Activated CD8-positive, alpha-beta memory T cell treated with anti-CD3 and anti-CD28 coated beads for 1 hour (primary cell): Measurements from ENCODE around the gene IFT43.

Experiments
- DNase-seq, 2 donors: peaks; one replicate each; pipeline ENCODE4 v3.0.0-alpha.2; 2020; ENCODE audit warnings: low read depth in 1 of 2; ENCODE audit errors: extremely low read depth in 1 of 2

IFT43 gene

DNA sequence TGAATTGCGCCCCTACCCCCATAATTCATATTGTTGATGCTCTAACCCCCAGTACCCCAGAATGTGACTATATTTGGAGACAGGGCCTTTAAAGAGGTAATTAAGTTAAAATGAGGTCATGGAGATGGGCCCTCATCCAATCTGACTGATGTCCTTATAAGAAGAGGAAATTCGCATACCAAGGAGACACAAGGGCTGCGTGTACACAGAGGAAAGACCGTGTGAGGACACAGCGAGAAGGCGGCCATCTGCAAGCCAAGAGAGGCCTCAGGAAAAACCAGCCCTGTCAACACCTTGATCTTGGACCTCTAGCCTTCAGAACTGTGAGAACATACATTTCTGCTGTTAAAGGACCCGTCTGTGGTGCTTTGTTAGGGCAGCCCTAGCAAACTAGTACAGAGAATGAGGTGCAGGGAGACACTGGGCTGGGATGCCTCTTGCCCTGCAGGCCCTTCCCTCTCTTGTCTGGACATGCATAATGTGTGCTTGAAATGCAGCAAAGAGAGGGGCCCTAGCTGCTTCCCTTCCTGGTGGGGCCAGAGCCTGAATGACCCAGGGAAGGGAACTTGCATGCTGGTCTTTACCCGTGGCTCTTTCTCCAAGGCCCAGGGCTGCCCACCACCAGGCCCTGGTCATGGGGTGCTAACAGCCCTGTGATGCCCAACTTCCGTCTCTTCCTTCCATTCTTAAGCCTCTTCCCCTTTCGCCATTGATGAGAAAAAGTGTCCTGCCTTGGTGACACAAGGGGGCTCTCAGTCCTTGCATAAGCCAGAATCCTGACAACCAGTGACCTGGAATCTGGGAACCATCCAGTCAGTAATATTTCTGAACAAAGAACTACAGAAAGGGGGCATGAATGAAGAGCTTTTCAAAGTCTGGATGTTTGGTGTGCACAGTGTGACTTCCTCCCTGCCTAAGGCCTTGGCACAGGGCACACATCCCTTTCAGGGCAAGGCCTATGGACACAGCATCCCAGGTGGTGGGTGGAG lies 116.1 kb downstream of the IFT43 start:
- no peak for DNase-seq

- DNase-seq: no peak
Measured at GRCh38 chr14:76104802-76105355, 119.3 kb downstream of the IFT43 start.

GRCh38 chr14:76106188-76106587 lies 120.6 kb downstream of the IFT43 start:
- no peak for DNase-seq

DNA sequence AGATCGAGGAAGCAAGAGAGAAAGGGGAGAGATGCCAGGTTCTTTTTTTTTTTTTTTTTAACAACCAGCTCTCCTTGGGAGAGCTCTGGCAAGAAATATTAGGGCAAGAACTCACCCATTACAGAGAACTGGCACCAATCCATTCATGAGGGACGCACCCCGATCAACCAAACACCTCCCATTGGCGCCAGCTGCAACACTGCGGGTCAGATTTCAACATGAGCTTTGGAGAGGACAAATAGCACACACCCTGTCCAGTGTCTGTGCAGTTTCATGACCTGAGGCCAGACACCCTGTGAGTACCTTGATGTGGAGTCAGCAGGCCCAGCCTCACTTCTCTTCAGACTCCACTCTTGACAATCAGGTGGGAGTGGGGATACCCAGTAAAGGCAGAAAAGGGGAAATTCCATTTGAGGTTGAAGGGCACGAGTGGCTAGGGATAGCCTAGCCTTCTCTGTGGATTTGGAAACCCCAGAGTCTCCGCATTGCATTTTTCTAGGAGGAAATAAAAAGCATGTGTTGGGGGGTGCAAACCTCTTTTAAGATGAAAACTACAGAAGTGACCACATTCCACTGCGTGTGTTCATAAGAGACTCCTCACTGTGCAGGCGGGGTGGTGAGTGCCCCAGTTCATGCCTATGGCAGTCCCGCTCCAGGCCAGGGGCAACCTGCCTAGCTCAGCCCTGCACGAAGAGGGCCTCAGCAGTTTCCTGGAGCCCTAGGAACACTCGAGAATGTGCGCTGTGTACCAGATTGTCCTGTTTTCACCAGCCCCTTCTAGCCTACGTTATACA lies 123.7 kb downstream of the IFT43 start:
- no peak for DNase-seq

DNA sequence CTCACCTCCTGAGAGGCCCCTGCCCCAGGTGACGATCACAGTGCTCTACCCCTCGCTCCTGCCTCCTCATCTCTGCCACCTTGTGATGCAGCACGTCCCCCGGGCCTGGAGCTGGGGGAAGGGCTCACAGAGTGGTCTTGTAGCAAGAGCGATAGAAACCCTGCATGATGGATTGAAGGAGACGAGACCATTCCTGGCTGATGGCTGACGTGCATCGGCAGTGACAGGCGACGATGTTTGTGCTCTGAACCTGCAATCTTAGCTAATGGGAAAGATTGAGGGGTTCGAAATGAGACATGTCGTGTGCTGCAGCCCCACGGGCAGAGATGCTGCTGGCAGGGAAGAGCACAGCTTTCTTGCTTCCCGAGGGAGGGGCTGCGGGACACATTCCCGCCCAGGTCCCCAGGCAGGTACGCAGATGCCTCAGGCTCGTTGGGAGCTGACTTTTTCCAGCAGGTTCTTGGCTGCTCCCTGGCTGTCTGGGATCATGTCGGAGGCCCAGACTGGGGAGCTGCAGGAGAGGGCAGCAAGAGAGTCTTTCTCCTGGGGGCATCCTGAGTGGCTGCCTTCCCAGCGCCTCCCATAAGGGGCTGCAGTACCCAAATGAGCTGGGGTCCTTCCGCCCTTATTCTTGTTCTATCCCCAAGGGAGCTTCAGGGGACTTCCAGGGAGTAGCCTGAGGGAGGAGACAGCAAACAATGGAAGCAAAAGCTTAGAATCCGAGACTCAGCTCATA lies 127.5 kb downstream of the IFT43 start:
- no peak for DNase-seq

DNA sequence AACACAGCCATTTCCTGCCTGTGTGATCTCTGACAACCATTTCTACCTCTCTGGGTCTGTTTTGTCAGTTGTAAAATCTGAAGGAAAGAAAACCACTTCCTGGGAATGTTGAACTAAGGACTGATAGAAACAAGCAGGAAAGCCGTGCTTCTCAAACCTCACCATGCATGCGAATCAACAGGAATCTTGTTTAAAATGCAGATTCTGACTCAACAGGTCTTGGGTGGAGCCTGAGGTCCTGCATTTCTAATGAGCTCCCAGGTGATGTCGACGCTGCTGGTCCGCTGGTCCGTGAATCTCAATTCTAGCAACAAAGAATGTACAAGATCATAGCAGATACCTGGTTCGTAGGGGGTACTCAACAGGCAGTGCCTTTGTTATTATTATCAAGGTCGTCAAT lies 128.1 kb downstream of the IFT43 start:
- no peak for DNase-seq

DNA sequence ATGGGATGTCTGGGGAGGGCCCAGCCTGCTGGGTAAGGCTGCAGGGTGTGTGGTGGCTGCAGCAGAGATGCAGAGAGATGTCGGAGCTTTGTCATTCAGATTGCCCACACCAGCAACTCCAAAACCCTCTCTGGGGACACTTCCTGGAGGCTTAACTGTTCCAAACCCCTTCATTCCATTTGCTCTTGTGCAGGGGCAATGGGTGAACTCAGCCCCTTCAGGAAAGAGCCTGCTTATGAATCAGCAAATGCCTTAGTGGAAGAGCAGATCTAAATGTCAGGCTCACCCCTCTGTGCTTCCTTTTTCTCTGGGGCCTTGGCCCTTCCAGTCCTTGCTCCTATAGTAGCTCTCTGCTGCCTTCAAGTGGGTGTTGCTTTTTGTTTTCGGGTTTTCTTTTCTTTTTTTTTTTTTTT lies 129.5 kb downstream of the IFT43 start:
- no peak for DNase-seq

GRCh38 chr14:76117789-76118484 lies 132.4 kb downstream of the IFT43 start:
- no peak for DNase-seq

- no peak for DNase-seq
Measured at GRCh38 chr14:76118594-76118993, 133.0 kb downstream of the IFT43 start.

GRCh38 chr14:76121089-76121748 lies 135.7 kb downstream of the IFT43 start:
- no peak for DNase-seq

GRCh38 chr14:76123426-76124225 lies 138.1 kb downstream of the IFT43 start:
- DNase-seq: no peak

GRCh38 chr14:76125511-76125910 lies 139.9 kb downstream of the IFT43 start:
- no peak for DNase-seq

DNA sequence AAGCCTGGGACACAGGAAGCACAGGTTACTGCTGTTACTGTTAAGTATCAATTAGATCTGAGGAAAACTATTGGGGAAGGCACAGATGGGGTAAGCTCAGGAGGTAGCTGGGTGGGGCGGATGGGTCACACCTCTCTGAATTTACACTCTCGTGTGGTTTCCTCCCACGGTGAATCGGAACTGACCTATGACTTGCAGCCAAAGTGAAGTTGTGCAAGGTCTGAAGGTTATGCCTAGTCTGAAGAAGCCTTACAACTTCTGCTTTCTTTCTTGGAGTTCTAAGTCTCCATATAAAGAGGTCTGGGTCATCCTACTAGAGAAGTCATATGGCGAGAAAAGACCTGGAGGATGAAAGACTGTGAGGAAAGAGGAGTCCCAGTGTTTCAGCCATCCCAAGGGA lies 140.5 kb downstream of the IFT43 start:
- DNase-seq: no peak

DNA sequence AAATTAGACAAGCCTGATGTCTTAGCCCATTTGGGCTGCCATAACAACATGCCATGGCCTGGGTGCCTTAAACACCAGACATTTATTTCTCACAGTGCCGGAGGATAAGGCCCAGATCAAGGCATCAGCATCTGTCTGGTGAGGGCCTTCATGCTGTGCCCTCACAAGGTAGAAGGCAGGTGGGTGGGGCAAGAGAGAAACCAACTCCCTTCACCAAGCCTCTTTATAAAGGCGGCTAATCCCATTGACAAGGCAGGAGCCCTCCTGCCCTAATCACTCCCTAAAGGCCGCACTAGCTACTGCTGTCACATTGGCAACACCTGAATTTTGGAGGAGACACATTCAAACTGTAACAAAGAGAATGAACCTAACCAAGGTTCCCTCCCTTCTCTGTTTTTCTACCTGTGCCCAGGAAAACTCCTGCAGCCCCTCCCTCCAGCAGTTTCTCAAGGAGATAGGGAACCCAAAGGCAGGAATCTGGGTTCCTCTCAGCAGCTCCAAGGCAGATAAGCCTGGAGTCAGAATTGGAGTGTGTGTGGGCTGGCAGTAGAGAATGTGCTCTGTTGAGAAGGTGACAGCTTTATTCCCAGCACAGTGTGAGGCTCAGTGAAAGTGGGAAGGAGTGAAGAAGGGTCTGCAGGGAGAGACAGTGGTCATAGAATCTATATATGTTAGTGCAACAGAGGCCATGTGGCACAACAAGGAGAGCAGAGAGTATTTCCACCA lies 144.5 kb downstream of the IFT43 start:
- no peak for DNase-seq

DNA sequence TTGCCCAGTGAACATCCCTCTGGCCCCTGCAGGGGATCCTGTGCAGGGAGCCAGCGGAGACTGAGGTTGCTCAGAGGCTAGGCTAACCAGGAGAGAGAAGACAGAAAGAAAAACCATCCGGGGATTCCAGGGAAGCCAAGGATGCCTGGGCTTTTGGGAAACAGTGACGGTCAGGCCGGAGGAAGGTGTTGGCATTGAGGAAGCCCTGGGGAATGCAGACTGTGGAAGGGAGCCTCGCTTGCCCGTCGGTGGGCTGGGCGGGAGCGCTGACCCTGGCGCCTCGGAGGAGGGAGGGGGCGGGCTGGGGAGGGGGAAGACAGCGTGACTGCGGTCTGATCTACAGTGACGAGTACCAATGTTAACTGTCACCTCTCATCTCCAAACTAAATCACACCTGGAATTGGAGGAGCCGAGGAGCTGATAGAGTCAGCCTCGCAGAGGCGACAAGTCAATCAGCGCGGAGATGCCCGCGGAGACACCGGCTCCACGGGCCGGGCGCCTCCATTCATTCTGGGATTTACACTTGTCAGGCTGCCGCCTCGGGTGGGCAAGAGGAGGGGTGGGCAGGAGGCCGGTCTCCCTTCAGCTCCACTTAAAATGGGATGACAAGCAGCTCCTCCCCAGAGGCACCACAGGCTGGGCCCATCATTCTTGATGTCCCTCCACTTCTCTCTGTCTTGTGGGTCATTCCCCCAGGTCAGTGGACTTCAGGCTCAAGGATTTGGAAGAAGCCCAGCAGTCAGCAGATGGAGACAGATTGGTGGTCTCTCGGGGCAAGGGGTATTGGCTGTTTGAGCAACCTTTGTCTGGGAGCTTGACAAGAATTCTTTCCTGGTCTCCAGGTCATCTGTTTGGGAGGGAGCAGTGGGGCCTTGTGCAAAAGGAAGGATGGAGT lies 145.8 kb downstream of the IFT43 start:
- no peak for DNase-seq

DNA sequence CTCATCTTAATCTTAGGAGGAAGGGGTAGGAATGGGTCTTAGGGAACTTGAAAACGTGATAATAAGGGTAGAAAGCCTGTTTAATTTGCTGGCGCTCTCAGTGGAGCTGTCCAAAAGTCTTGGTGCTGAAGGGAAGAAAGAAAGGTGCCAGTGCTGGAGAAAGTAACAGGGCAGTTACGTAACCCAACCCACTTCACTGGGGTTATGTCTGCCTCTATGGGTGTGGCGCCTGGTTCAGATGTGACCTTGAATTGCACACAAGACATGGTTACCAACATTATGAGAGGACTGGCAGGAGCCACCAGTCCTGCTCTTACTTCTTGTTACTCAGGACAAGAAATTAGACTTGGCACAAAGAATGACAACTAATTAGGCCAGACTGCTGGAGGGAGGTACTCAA lies 147.5 kb downstream of the IFT43 start:
- no peak for DNase-seq
